B cell (primary cell): ENCODE data around the gene TRIM22. TPM values are rescaled to one million over a fixed set of nuclear protein-coding genes. Genes with fewer than 3 reads are reported as not detected.
"Not testable (repeated sequence)": the region's sequence is repeated elsewhere in the genome, so short reads cannot be mapped to it uniquely, and the experiment has no call there.

Experiments
- ATAC-seq: fragments of 200-7000 bp; cut with Tn5 transposase; one replicate; pipeline ENCODE4 v1.10.0; 2021; ENCODE audit warnings: low read depth, mild to moderate bottlenecking, moderate number of reproducible peaks, moderate library complexity
- CTCF ChIA-PET: fragments of 350-600 bp; sonication (Branson Sonifier 250); formaldehyde crosslinking; loops from one replicate; lab custom pipeline; 2021; ENCODE audit warnings: antibody characterized with exemption, inconsistent platforms; lab: Charles Lee
- POLR2A ChIA-PET: fragments of 350-600 bp; sonication (Branson Sonifier 250); formaldehyde crosslinking; loops from one replicate; lab custom pipeline; 2021; ENCODE audit warnings: antibody characterized with exemption; lab: Charles Lee
- DNase-seq: peaks from one replicate; pipeline ENCODE4 v3.0.0; 2013
- H2AFZ ChIP-seq: 2 replicates; pipeline ENCODE4 v1.6.1; 2012; ENCODE audit warnings: mild to moderate bottlenecking, low read depth, low read length; ENCODE audit not compliant: insufficient read depth, poor library complexity, severe bottlenecking
- H3K27ac ChIP-seq, 2 donors: 1 replicate in 1 of 2; 2 replicates in 1 of 2; pipeline ENCODE4 v1.5.1; 2012 to 2013; ENCODE audit warnings: low read length in 2 of 2, mild to moderate bottlenecking in 2 of 2, moderate library complexity in 1 of 2
- H3K27me3 ChIP-seq, 4 experiments: fragments of 200-600 bp in 1 of 4; sonication (generic) in 1 of 4; replicated peaks in 1 of 4; 1 replicate in 2 of 4; 2 replicates in 2 of 4; pipeline versions ENCODE4 v1.6.1 to v1.7.0; 2013 to 2016; ENCODE audit warnings: low read length in 3 of 4, mild to moderate bottlenecking in 2 of 4, mixed read lengths in 1 of 4, moderate library complexity in 1 of 4; ENCODE audit not compliant: insufficient read depth in 4 of 4, control insufficient read depth in 3 of 4; ENCODE audit errors: control extremely low read depth in 1 of 4
- H3K36me3 ChIP-seq, 2 experiments: replicated peaks in 1 of 2; 1 replicate in 1 of 2; 2 replicates in 1 of 2; pipeline versions ENCODE4 v1.6.1 to v1.7.1; 2013; ENCODE audit warnings: low read length in 1 of 2; ENCODE audit not compliant: insufficient read depth in 2 of 2, control insufficient read depth in 1 of 2; ENCODE audit errors: control extremely low read depth in 1 of 2, extremely low read depth in 1 of 2
- H3K4me1 ChIP-seq, 2 donors: fragments of 200-600 bp in 1 of 2; sonication (generic) in 1 of 2; 1 replicate in 1 of 2; 2 replicates in 1 of 2; pipeline versions ENCODE4 v1.5.1 to v1.6.1; 2013 to 2017; ENCODE audit warnings: low read length in 2 of 2; ENCODE audit not compliant: control insufficient read depth in 2 of 2, insufficient read depth in 2 of 2
- H3K4me2 ChIP-seq: replicated peaks from 2 replicates; pipeline ENCODE3; 2012; ENCODE audit warnings: mild to moderate bottlenecking, low read depth, low read length; ENCODE audit not compliant: poor library complexity, severe bottlenecking
- H3K4me3 ChIP-seq, 5 experiments: fragments of 200-600 bp in 1 of 5; sonication (generic) in 1 of 5; 1 replicate in 3 of 5; 2 replicates in 2 of 5; pipeline versions ENCODE4 v1.5.1 to v1.7.0; 2011 to 2016; ENCODE audit warnings: low read length in 4 of 5, mild to moderate bottlenecking in 4 of 5, low read depth in 2 of 5, control low read depth in 1 of 5, moderate library complexity in 1 of 5; ENCODE audit not compliant: insufficient read depth in 1 of 5; ENCODE audit errors: control extremely low read depth in 1 of 5, extremely low read depth in 1 of 5
- H3K79me2 ChIP-seq: fragments of 200-600 bp; sonication (generic); one replicate; pipeline ENCODE4 v1.6.0; 2016; ENCODE audit warnings: low read length; ENCODE audit not compliant: control insufficient read depth, insufficient read depth
- H3K9ac ChIP-seq: fragments of 200-600 bp; sonication (generic); 2 replicates; pipeline ENCODE4 v1.6.1; 2017; ENCODE audit warnings: mild to moderate bottlenecking, low read length, moderate library complexity
- H3K9me3 ChIP-seq, 3 donors: one replicate each; pipeline versions ENCODE4 v1.6.1 to v1.7.1; 2013; ENCODE audit warnings: low read length in 2 of 3; ENCODE audit not compliant: control insufficient read depth in 2 of 3, insufficient read depth in 1 of 3; ENCODE audit errors: control extremely low read depth in 1 of 3
- H4K20me1 ChIP-seq: 2 replicates; pipeline ENCODE4 v1.6.0; 2012; ENCODE audit warnings: mild to moderate bottlenecking, low read length; ENCODE audit not compliant: insufficient read depth, control insufficient read depth, poor library complexity, severe bottlenecking
- H3K27ac Mint-ChIP-seq: one replicate; pipeline ENCODE4 v1.8.0; 2021; ENCODE audit warnings: mixed read lengths
- H3K27me3 Mint-ChIP-seq: one replicate; pipeline ENCODE4 v1.8.0; 2021; ENCODE audit warnings: mixed read lengths
- H3K4me1 Mint-ChIP-seq: one replicate; pipeline ENCODE4 v1.8.0; 2021; ENCODE audit warnings: mixed read lengths
- H3K4me3 Mint-ChIP-seq: one replicate; pipeline ENCODE4 v1.8.0; 2021; ENCODE audit warnings: mixed read lengths
- H3K9me3 Mint-ChIP-seq: one replicate; pipeline ENCODE4 v1.8.0; 2022; ENCODE audit warnings: mixed read lengths; ENCODE audit not compliant: insufficient read depth
- CTCF ChIP-seq: fragments of 200-600 bp; IDR thresholded peaks from one replicate; pipeline ENCODE4 v1.8.0; 2022; ENCODE audit warnings: antibody characterized with exemption, mild to moderate bottlenecking
- EZH2 ChIP-seq: IDR thresholded peaks from 2 replicates; pipeline ENCODE4 v1.6.1; 2012; ENCODE audit warnings: borderline replicate concordance, low read depth, mild to moderate bottlenecking, moderate library complexity, low read length; ENCODE audit not compliant: insufficient read depth, poor library complexity, severe bottlenecking
- WGBS: methylation state at CpG from one replicate; pipeline ENCODE4 v1.1.5; 2013; ENCODE audit warnings: missing lambda C conversion rate; ENCODE audit not compliant: insufficient coverage; 5-methylcytosine and 5-hydroxymethylcytosine counted together
- intact Hi-C: fragments of 100-400 bp; cut with micrococcal nuclease; formaldehyde crosslinking; loops from one replicate; pipeline ENCODE4 v1.10.0; 2022
- polyA plus RNA-seq: library from polyadenylated mRNA; depleted of rRNA; stranded (reverse); fragments of >200 nt; gene quantifications from 2 replicates; pipeline ENCODE4 v1.2.3, GENCODE V29; 2012
- total RNA-seq, 2 donors: library from RNA; stranded (reverse); fragments of 120-200 nt in 1 of 2; gene quantifications; 1 replicate in 1 of 2; 2 replicates in 1 of 2; pipeline versions ENCODE4 v1.2.3 to v1.2.4, GENCODE V29; 2013 to 2022

Gene TRIM22
- total and polyA plus RNA-seq, 2 donors (not counting 1 experiment from before 2014, with no cell fraction given) = 255 to 388 TPM

- no peak overlapping the region for H3K4me3 ChIP-seq
- WGBS = 100% methylated on average over 1 of the region's 3 CpGs
- peaks cover 8 to 34% of the 10 kb centered on the region in 2 experiments for H3K36me3 ChIP-seq
- Mint-ChIP-seq H3K9me3 (no peaks in the 10 kb centered on the region), H3K27ac (no peak overlapping the region), H3K4me1 (no peaks in the 10 kb centered on the region), H3K27me3 (no peaks in the 10 kb centered on the region), H3K4me3 (no peak overlapping the region)
- no peaks in the 10 kb centered on the region for H3K9me3 ChIP-seq
- no peaks in the 10 kb centered on the region for H3K27me3 ChIP-seq
- ChIA-PET POLR2A (no interaction called here), CTCF (no interaction called here)
- intact Hi-C loops = no loop called here
- ATAC-seq = no peak
- TF ChIP-seq EZH2 (no peak), CTCF (no peak)
- DNase-seq = no peak
- H3K9ac ChIP-seq = no peak overlapping the region
- no peak overlapping the region for H3K4me2 ChIP-seq
- H2AFZ ChIP-seq = no peak overlapping the region
- H4K20me1 ChIP-seq = no peaks in the 10 kb centered on the region
- H3K4me1 ChIP-seq = no peaks in the 10 kb centered on the region
- no peaks in the 10 kb centered on the region for H3K79me2 ChIP-seq
- no peak overlapping the region for H3K27ac ChIP-seq
Observed at GRCh38 chr11:5646139-5646538, 43.5 kb upstream of the TRIM22 start.

GRCh38 chr11:5655474-5655873, 34.1 kb upstream of the TRIM22 start:
- H3K27ac ChIP-seq = no peak overlapping the region
- H3K4me3 ChIP-seq = no peak overlapping the region
- no peaks in the 10 kb centered on the region for H4K20me1 ChIP-seq
- intact Hi-C loops = no loop called here
- TF ChIP-seq EZH2 (no peak), CTCF (no peak)
- Mint-ChIP-seq H3K4me3 (no peak overlapping the region), H3K27me3 (no peaks in the 10 kb centered on the region), H3K9me3 (peaks cover 1% of the 10 kb centered on the region), H3K27ac (no peak overlapping the region), H3K4me1 (no peaks in the 10 kb centered on the region)
- DNase-seq = no peak
- H3K9ac ChIP-seq = no peak overlapping the region
- ChIA-PET CTCF (no interaction called here), POLR2A (no interaction called here)
- no peaks in the 10 kb centered on the region for H3K79me2 ChIP-seq
- WGBS = no CpG with 5 or more reads among the region's 4 CpGs
- H3K27me3 ChIP-seq = no peaks in the 10 kb centered on the region
- no peaks in the 10 kb centered on the region for H3K4me1 ChIP-seq
- peaks cover 1 to 6% (median 3%) of the 10 kb centered on the region in 3 donors for H3K9me3 ChIP-seq
- no peak for ATAC-seq
- no peaks in the 10 kb centered on the region for H3K36me3 ChIP-seq
- no peak overlapping the region for H2AFZ ChIP-seq
- H3K4me2 ChIP-seq = no peak overlapping the region

- CTCF ChIA-PET, H3K9ac ChIP-seq, POLR2A ChIA-PET, H3K36me3 ChIP-seq, ATAC-seq, intact Hi-C loops, H3K4me3 Mint-ChIP-seq, H3K79me2 ChIP-seq, H3K4me1 ChIP-seq, H3K27me3 ChIP-seq, H2AFZ ChIP-seq, H3K9me3 Mint-ChIP-seq, H3K9me3 ChIP-seq, DNase-seq, H3K27me3 Mint-ChIP-seq, H3K4me2 ChIP-seq, H4K20me1 ChIP-seq, H3K27ac Mint-ChIP-seq, H3K4me1 Mint-ChIP-seq, H3K27ac ChIP-seq, H3K4me3 ChIP-seq: not testable (repeated sequence)
- WGBS = no CpG with 5 or more reads among the region's 2 CpGs
Observed at GRCh38 chr11:5656956-5657355, 32.6 kb upstream of the TRIM22 start.
